ENCODE data around the gene VPS54.
"Not testable (repeated sequence)": the region's sequence is repeated elsewhere in the genome, so short reads cannot be mapped to it uniquely, and the experiment has no call there.

Gene VPS54

DNA sequence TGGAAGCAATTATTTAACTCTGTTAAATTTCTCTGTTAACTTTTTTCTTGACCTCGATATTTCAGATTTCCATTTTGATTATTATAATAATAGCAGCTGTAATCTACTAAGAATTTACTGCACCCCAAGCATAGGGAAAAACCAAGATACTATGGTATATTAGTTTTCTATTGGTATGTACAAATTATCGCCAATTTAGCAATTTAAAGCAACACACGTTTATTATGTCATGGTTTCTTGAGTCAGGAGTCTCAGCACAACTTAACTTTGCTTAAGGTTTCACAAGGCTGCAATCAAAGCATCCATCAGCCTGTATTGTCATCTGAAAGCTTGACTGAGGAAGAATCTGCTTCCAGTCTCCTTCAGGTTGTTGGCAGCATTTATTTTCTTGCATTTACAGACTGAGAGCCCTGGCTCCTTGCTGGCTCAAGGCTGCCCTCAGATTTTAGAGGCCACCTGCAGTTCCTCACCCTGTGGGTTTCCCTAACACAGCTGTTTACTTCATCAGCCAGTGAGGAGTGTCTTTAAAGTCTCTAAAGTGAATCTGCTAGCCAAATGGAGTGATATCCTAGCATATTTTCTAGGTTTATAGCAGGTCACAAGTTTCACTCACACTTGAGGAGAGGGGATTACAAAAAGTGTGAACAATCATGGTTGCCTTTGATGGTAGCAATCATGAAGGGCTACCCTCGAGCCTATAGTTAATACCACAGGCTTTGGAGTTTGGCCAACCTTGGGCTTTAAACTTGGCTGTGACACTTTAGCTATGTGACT is 4.4 kb upstream of the VPS54 start:
- no peak for DNase-seq (ENCODE audit: low read depth)

DNA sequence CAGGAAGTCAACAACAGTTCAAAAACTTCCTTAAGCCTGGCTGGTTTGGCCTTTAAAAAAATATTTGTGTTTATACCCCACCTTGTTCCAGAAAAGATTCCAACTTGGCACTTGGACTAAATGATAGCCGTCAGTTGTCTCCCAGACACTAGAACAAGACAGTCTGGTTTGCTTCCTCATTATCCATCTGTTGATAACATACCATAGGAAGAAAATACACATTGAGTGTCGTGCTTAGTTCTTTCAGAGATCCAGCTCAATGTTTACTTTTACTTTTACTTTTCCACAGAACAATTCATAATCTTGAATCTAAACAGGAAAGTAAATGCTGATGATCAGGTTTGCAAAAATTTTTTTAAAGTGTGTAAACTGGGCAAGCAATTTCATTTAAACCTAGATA is 2.4 kb upstream of the VPS54 start:
- no peak for DNase-seq (ENCODE audit: low read depth)

DNA sequence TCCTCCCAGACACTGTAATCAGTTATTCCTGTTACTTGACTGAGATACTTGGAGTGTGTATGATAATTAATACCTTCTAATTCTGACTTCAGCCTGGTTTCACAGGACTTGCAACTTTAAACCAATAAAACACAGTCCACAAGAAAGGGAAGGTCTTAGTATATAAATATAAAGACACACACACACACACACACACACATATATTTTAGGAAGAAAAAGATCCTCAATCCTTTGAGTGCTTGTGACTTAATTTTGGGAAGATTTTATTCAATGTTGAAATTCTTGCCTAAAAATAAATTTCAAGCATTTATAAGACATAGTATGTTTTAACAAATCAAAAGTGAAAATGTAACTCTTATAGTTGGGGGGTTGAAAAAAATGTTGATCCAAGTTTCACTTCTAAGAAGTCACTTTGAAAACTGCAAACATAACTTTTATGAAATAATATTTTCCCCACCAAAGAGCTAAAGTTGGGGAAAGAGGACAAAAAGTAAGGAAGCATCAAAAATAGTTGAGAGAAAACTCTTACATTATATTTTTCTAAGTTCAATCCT is 824 bp upstream of the VPS54 start:
- DNase-seq (ENCODE audit: low read depth), result no peak

DNA sequence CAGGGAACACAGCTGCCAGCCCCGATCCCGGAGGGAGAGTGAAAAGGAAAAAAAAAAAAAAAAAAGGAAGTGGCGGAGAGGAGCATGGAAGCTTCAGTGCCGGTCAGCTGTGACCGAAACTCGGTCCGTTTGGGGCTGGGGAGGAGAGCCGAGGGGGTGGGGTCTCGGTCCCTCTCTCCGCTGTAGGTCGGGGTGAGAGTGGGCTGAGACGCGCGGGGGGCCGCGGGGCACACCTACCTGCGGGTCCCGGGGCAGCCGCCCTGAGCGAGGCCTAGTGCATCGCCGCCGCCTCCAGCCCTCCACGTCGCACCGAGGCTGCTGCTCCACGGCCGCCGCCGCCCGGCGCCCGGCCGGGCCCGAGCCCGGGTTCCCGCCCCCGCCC is 536 bp downstream of the VPS54 start:
- DNase-seq (ENCODE audit: low read depth), result no peak

DNA sequence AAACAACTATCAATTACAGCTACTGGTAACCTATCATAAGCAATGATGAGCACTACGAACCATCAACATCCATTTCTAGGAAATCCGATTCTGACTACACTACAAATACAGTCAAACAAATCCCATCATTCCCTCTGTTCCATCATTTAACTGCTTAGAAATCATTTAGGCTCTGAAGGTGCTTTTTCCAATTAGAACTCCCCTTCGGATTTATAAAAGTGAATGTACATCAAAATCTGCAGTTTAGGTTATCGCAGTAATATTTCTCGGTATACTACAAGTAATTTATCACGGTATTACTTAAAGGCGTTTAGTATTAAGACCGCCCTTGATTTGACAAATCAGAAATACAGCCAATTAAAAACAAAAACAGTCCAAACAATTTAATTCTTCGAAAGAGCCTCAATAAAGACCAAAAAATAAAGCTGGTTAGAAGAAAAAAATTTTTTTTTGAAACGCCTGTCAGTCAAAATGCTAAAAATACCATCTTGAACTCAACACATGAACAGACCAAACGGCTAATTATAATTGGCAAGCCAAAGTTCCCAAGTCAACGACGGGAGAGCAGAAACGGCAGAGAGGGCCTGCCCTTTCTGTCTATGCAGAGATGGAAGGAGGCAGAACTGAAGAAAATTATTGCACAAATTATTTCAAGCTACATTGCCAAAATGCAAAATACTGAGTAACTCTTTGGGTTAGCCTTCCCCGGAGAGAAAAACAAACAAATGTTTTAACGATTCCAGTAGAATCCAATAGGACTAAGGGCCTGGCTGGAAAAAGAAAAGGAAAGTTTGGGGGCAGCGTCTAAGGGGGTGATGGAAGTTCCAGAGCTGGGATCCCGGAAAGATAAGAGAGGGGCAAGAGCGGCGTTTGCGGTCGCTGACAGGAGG is 1.2 kb downstream of the VPS54 start:
- DNase-seq (ENCODE audit: low read depth), result no peak

DNA sequence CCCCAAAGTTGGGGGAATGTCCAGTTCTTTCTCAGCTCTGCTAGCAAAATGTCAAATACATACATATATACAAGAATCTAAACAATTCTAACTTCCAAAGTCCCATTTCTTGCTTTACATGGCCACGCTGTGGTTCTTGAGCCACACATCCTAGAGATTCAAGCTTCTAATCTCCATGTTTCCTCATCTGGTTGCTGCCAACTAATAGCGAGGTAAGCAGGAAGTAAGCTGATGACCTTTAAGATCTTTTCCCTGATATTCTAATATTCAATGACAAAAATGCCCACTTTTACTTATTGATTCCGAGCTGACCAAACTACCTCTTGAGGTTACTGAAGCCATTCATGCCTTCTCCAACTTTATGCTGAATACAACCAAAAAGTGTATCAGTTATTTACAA is 3.3 kb downstream of the VPS54 start:
- DNase-seq (ENCODE audit: low read depth), result no peak

DNA sequence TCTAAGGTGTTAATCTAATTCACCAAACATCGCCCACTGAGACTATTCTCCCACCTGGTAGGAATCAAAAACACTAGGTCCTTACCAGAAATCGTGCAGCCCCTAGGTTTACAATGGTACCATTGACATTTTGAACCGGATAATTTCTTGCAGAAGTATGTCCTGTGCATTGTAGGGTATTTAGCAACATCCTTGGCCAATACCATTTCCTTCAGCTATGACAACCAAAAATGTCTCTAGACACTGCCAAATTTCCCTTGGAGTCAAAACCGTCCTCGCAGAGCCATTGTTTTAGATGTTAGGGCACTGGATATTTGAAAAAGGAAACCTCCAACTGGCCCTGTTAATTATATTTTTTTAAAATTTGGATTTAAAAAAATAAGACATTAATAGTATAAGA is 3.8 kb downstream of the VPS54 start:
- DNase-seq (ENCODE audit: low read depth), result no peak

DNA sequence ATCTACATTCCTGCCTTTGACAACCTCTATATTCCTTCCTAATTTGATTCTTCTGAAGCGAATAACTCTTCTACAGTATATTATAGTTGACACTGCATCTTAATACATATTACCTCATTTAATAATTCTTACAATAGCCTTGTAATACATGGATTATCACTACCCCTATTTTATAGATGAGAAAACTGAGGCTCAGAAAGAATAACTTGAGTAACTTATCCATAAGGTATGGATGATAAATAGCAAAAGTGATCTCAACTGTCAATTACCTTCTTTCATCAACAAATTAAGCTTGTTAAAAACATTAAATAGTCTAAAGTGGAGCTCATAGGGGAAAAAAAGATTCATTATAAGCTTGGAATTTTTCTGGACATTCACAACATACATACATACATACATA is 4.6 kb downstream of the VPS54 start:
- DNase-seq (ENCODE audit: low read depth), result no peak

DNA sequence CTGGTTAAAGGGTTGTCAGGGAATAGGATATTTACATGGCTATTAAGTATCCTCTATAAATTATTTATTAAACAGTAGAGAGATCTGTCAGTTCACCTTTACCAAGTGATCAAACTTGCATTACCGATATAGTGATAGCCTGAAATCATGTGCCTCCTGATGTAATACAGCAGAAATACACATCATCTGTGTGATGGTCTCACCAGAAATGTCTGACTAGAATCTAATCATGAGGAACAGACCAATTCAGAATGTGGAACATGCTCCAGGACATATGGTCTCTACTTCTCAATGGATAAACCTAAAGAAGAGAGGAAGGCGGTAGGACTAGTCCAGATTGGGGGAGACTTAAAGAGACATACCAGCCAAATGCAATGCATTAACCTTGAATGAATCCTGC is 6.2 kb downstream of the VPS54 start:
- no peak for DNase-seq (ENCODE audit: low read depth)

DNA sequence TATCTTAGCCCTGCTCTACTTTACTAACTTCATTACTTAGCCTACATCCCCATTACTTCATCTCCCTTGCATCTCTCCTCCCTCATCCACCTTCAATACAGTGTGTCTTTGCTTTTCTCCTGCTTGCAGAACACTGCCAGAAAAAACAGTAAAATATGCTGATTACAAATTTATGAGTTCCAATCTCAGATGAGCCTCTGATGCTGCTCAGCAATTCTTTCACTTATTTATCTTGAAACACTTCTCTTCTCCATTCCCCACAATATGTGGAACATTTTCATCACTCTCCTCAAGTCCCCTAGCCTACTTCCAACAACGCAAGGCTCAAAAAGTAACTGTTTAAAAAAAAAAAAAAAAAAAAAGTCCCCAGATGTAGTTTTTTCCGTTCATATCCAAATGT is 7.1 kb downstream of the VPS54 start:
- no peak for DNase-seq (ENCODE audit: low read depth)

DNA sequence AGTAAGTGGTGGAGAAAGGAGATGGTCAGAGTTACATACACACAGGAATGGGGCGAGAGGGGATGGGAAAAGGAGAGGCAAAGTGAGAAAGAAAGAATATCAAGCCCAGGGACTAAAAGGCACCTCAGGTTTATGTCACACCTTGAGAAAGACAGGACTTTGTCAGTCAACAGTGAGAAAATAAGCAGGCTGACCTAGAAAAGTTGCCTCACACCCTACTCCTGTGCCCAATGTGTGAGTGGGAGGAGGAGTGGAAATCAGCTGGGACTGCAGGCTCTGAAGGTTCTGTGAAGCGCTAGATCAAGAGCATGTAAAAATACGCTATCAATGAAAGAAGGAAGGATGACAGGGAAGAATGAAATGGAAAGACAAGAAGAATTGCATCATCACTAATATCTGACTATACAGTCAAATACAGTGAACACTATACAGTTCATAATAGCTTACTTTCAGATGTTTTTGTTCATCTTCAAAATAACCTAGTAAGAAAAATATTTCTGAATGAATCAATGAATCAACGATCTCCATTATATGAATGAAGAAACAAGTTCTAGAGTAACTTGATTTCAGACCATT is 10.7 kb downstream of the VPS54 start:
- no peak for DNase-seq (ENCODE audit: low read depth)

DNA sequence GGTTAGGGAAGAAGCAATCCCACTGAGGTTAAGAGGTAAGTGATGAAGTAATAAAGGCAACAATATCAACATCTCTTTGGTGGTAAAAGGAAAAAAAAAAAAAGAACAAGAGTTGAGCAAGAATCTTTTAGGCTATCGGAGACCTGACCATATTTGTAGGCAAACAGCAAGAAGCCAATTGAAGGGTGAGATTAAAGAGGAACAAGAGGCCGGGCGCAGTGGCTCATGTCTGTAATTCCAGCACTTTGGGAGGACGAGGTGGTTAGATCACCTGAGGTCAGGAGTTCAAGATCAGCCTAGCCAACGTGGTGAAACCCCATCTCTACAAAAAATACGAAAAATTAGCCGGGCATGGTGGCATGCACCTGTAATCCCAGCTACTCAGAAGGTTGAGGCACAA is 11.3 kb downstream of the VPS54 start:
- no peak for DNase-seq (ENCODE audit: low read depth)

DNA sequence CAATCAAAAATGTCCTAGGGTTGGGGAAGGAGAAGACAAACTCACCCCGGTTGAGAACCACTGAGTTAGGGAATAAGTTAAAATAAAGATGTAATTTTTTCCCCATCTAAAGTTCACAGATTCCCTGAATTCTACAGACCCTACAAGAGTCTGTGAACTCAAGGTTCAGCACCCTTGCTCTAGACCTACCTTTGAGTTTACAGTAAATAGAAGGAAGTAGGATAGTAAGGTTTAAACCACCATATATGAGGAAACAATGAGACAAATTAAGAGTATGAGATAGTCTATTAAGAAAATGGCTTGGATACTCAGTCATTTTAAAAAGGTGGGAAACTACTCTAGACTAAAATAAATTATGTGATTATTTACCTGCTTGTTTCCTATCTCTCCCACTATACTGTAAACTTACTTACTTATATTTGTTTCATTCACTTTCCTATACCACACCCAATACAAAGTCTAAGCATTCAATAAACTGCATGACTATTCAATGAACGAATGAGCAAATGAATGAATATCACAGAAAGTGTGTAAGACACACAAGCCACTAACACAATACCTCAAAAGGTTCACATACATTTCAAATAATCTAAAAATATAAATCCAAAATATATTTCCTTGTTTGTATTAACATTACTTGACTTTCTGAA is 13.4 kb downstream of the VPS54 start:
- DNase-seq (ENCODE audit: low read depth), result no peak

DNA sequence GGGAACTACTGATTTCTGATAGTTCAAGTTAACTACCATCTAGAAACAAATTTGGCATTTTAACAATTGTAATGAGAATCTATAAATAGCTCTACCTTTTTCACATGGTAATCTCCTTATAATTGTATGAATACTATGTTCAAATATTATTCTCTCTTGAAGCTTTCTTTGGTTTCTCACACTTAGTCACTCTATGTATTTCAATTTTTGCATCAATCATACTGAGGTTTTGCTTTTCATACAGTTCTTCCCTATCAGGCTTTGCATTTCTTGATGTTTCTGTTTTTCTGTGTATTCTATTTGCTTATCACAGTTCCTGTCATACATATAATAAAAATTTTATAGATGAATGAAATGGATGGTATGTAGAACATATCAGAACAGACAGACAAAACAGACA is 16.0 kb downstream of the VPS54 start:
- no peak for DNase-seq (ENCODE audit: low read depth)

DNA sequence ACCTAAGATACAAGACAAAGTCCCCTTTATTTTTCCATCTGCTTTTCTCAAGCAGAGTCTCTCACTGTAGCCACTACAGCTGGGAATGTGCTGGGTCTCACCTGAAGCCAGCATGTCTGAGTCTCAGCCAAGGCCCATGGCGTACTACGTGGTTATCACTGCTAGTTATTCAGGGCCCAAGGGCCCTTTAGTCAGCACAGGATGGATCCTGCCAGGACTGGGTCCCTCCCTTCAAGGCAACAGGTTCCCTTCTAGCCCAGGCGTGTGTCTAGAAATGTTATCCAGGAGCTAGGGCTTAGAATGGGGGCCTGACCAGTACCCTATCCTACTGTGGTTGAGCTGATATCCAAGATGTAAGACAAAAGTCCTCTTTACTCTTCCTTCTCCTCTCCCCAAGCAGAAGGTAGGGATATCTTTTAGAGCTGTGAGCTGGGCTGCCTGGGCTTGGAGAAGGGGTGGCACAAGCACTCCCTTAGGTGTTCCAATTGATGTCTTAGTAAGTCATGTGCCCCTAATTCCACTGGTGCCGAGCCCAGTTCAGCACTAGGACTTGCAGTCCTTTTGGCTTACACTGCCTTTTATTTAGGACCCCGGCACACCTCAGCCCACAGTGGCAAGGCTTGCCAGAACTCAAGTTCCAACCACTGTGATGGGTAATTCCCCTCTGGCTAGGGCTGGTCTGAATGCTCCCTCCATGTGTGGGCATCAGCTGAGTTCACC is 17.7 kb downstream of the VPS54 start:
- DNase-seq (ENCODE audit: low read depth), result no peak

DNA sequence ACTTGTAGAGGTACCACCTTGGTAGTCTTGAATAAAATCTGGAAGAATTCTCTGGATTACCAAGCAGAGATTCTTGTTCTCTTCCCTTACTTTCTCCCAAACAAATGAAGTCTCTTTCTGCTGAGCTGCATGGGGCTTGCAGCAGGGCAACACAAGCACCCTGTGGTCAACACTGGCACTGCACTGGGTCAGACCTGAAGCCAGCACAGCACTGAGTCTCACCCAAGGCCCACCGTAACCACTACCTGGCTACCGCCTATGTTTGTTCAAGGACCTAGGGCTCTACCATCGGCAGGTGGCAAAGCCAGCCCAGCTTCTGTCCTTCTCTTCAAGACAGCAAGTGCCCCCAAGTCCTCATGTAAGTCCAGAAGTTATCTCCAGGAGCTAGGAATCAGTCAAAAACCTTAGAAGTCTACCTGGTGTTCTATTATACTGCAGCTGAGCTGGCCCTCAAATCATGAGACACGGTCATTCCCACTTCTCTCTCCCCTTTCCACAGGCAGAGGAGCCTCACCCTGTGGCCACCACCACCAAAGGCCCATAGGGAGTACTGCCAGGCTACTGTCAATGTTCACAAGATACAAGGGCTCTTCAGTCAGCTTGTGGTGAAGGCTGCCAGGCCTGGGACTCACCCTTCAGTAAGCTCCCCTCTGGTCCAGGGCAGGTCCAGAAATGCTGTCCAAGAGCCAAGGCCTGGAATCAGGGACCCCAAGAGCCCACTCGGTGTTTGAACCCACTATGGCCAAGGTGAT is 18.4 kb downstream of the VPS54 start:
- DNase-seq (ENCODE audit: low read depth), result no peak

DNA sequence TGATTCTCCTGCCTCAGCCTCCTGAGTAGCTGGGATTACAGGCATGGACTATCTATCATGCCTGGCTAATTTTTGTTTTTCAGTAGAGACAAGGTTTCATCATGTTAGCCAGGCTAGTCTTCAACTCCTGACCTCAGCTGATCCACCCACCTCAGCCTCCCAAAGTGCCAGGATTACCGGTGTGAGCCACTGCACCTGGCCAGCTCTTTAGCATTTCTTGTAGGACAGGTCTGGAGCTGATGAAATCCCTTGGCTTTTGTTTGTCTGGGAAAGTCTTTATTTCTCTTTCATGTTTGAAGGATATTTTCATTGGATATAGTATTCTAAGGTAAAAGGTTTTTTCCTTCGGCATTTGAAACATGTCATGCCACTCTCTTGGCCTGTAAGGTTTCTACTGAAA is 20.2 kb downstream of the VPS54 start:
- no peak for DNase-seq (ENCODE audit: low read depth)

DNA sequence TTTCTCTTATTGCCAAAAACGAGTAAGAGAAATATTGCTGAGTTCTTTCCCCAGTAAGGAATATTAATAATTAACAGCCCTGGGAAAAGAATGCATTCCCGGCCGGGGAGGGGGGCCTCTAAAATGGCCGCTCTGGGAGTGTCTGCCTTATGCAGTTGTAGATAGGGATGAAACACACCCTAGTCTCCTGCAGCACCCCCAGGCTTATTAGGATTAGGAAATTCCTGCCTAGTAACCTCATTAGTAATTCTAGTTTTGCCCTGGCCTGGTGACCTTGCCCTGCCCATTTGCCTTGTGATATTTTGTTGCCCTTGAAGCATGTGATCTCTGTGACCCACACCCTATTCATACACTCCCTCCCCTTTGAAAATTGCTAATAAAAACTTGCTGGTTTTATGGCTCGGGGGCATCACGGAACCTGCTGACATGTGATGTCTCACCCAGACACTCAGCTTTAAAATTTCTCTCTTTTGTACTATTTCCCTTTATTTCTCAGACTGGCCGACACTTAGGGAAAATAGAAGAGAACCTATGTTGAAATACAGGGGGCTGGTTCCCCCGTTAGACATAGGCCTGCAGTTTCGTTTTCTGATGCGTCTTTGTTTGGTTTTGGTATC is 22.5 kb downstream of the VPS54 start:
- not testable (repeated sequence) for DNase-seq (ENCODE audit: low read depth)

DNA sequence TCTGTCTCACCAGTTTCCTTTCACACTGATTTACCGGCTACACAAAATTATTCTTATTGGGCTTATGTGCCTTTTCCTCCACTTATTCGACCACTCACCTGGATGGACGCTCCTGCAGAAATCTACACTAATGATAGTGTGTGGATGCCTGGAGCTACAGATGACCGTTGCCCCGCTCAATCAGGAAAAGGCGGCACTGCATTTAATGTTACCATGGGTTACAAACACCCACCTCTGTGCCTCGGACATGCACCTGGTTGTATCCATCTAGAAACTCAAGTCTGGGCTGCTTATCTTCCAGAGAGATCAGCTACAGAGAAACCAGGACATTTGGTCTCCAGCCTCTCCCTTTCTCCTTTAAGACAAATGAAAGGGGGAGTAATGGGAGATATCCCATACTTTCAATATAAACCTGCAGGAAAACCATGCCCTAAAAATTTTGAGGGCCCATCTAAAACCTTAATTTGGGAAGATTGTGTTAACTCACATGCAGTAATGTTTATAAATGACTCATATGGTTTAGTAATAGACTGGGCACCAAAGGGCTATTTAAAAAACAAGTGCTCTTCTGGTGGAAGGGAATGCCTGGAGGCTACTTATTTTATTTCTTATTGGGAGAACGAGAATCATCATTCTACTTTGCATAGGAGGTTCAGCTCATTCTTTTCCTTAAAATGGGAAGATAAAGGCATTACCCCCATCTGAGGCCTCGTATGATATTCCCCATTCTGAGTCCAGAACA is 24.7 kb downstream of the VPS54 start:
- DNase-seq (ENCODE audit: low read depth), result not testable (repeated sequence)

DNA sequence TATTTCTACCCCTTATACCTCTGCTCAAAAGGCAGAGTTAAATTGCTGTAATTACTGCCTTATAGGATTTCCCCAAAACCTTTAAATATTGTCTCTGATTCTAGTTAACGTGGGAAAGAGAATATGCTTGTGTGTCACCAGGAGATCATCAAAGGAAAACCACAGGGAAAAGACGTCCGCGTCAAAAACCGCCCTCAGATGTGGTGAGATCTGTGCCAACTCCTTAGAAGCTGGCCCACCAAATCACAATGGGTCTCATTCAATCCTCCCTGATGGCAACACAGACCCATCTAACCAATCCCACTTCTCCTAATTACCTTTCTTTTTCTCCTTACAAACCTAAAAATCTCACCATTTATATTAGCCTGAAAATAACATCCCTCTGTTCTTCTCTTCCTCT is 25.4 kb downstream of the VPS54 start:
- DNase-seq (ENCODE audit: low read depth), result no peak
